Testis (tissue), 2 donors: ENCODE data around the gene SH3BP2.

ENCODE experiments used
- POLR2A ChIP-seq: fragments of 450-650 bp; IDR thresholded peaks from one replicate; pipeline ENCODE4 v1.6.1; 2017; ENCODE audit warnings: antibody characterized with exemption, mild to moderate bottlenecking, moderate library complexity
- TF ChIP-seq, protein P1 (sequence below), 3 experiments: fragments of 450-650 bp in 2 of 3; fragments of 200-600 bp in 1 of 3; sonication (generic) in 1 of 3; IDR thresholded peaks; one replicate each; pipeline ENCODE4 v1.5.1; 2016 to 2019; ENCODE audit warnings: antibody characterized with exemption in 3 of 3, mild to moderate bottlenecking in 2 of 3, moderate library complexity in 1 of 3

DNA sequence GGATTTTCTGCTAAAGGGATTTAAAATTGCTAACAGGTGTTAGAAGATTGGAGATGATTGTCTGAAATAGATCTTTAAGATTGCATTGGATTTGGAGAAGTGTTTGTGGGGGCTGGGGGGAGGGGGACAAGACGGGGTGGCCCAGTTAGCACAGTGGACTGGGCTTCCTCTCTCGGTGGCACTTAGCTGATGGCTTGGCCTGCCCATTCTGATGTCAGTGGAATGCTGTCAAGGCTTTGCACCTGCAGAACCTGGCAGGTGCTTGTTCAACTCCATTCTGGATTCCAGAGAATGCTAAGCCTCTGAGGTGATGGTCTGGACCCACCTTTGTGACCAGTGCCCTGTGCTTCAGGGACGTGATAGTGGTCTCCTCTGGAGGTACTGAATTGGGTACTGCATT is 94.5 kb downstream of the SH3BP2 start:
- TF ChIP-seq, protein P1, sequence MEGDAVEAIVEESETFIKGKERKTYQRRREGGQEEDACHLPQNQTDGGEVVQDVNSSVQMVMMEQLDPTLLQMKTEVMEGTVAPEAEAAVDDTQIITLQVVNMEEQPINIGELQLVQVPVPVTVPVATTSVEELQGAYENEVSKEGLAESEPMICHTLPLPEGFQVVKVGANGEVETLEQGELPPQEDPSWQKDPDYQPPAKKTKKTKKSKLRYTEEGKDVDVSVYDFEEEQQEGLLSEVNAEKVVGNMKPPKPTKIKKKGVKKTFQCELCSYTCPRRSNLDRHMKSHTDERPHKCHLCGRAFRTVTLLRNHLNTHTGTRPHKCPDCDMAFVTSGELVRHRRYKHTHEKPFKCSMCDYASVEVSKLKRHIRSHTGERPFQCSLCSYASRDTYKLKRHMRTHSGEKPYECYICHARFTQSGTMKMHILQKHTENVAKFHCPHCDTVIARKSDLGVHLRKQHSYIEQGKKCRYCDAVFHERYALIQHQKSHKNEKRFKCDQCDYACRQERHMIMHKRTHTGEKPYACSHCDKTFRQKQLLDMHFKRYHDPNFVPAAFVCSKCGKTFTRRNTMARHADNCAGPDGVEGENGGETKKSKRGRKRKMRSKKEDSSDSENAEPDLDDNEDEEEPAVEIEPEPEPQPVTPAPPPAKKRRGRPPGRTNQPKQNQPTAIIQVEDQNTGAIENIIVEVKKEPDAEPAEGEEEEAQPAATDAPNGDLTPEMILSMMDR (IDR thresholded peaks at IDR 0.05): no peak
- TF ChIP-seq POLR2A: no peak
